A549 (cell line): Measurements from ENCODE around the gene STAT4.

Source experiments
- CTCF ChIP-seq: fragments of >200 bp; sonication (Bioruptor Twin); formaldehyde crosslinking; IDR thresholded peaks from 3 replicates; pipeline ENCODE4 v1.5.1; 2016
- HMGXB4 ChIP-seq: fragments of 250-450 bp; sonication (Bioruptor Pico); IDR thresholded peaks from 2 replicates; pipeline ENCODE4 v1.5.0; 2021; ENCODE audit warnings: mild to moderate bottlenecking, moderate library complexity, borderline replicate concordance
- MAX ChIP-seq: IDR thresholded peaks from 2 replicates; pipeline ENCODE4 v1.6.1; 2012
- MAZ ChIP-seq: fragments of 150-350 bp; IDR thresholded peaks from 2 replicates; pipeline ENCODE4 v1.6.1; 2014; ENCODE audit warnings: antibody characterized with exemption, low read depth, low read length, borderline replicate concordance
- NFE2L2 ChIP-seq: fragments of 150-350 bp; conservative IDR thresholded peaks from 2 replicates; pipeline ENCODE4 v1.6.1; 2014; ENCODE audit warnings: low read length
- PBX3 ChIP-seq: IDR thresholded peaks from 2 replicates; pipeline ENCODE4 v1.6.1; 2012
- POLR2A ChIP-seq: IDR thresholded peaks from 2 replicates; pipeline ENCODE4 v1.6.1; 2012; ENCODE audit warnings: mild to moderate bottlenecking, low read length
- POLR2AphosphoS2 ChIP-seq: conservative IDR thresholded peaks from 2 replicates; pipeline ENCODE4 v1.6.1; 2012; ENCODE audit warnings: low read length, improper control_type of control experiment, inconsistent platforms
- REST ChIP-seq: fragments of 200-600 bp; sonication (generic); IDR thresholded peaks from 2 replicates; pipeline ENCODE4 v1.6.1; 2016; ENCODE audit warnings: antibody characterized with exemption, mild to moderate bottlenecking, moderate library complexity
- SMC3 ChIP-seq: fragments of >200 bp; sonication (Bioruptor Twin); formaldehyde crosslinking; IDR thresholded peaks from 3 replicates; pipeline ENCODE4 v1.6.1; 2018; ENCODE audit warnings: inconsistent platforms
- ZFP36 ChIP-seq: fragments of 450-650 bp; IDR thresholded peaks from 2 replicates; pipeline ENCODE4 v1.6.1; 2014; ENCODE audit warnings: borderline replicate concordance; ENCODE audit not compliant: partially characterized antibody

GRCh38 chr2:191069606-191070005 lies 81.2 kb downstream of the STAT4 start:
- TF ChIP-seq CTCF (no peak), PBX3 (no peak), HMGXB4 (CRISPR knock-in tag) (no peak), SMC3 (no peak), REST (no peak), POLR2AphosphoS2 (no peak), NFE2L2 (no peak), MAX (no peak), POLR2A (no peak), ZFP36 (no peak), MAZ (no peak)
